Vagina (tissue), 2 donors: ENCODE results near the gene DDX3X.

Experiments used
- POLR2A ChIP-seq, 2 donors: fragments of 450-650 bp; IDR thresholded peaks; one replicate each; pipeline ENCODE4 v1.6.1; 2017; ENCODE audit warnings: antibody characterized with exemption in 2 of 2, mild to moderate bottlenecking in 2 of 2, moderate library complexity in 2 of 2
- POLR2AphosphoS5 ChIP-seq, 2 donors: sonication (generic); formaldehyde crosslinking; IDR thresholded peaks; one replicate each; pipeline ENCODE4 v1.9.0; 2017; ENCODE audit warnings: antibody characterized with exemption in 2 of 2, mild to moderate bottlenecking in 2 of 2, low read depth in 1 of 2; ENCODE audit not compliant: insufficient read depth in 1 of 2

- no peak for TF ChIP-seq POLR2AphosphoS5 (IDR thresholded peaks at IDR 0.05; ENCODE audit: insufficient read depth in 1 of 2, low read depth in 1 of 2)
- no peak for TF ChIP-seq POLR2A (IDR thresholded peaks at IDR 0.05)
Measured at GRCh38 chrX:41337140-41337539, 3.2 kb downstream of the DDX3X start.
